ENCODE measurements around the gene MLLT3. TPM values are rescaled to one million over a fixed set of nuclear protein-coding genes. Genes with fewer than 3 reads are reported as not detected.
A peak's percentile ranks its signal among the peaks of the same experiment; 100 is the strongest.

The MLLT3 gene
- total and polyA plus RNA-seq, 8 donors: 6.5 to 48.7 (median 24.4) TPM

DNA sequence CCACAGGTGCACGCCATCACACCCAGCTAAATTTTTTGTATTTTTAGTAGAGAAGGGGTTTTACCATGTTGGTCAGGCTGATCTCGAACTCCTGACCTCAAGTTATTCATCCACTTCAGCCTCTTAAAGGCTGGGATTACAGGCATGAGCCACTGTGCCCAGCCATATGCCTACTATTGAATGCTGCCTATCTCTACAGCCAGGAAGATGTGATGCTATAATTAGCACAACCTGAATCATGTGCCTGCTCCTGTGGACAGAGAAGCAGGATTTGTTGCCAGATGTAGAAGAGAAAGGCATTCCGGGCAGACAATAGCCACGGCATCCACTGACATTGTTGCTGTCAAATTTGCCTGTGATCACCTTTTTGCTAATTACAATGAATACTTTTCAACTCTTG lies 24.4 kb upstream of the MLLT3 start:
- DNase-seq: no peak
- intact Hi-C loops (cut with DNase I; ENCODE audit: low total_unique reads): no loop called here
- no peaks in the 10 kb centered on the region for H3K36me3 ChIP-seq
- no peaks in the 10 kb centered on the region for H3K9me3 ChIP-seq
- H3K4me3 ChIP-seq: no peak overlapping the region
- H3K4me1 ChIP-seq: peaks cover 0 to 6% (median 0%) of the 10 kb centered on the region in 4 donors
- 81 to 90% (median 88%) methylated on average over 4 of the region's 4 CpGs for WGBS, 5 donors
- no peak for TF ChIP-seq POLR2AphosphoS5 (IDR thresholded peaks at IDR 0.05)
- TF ChIP-seq, protein P1, sequence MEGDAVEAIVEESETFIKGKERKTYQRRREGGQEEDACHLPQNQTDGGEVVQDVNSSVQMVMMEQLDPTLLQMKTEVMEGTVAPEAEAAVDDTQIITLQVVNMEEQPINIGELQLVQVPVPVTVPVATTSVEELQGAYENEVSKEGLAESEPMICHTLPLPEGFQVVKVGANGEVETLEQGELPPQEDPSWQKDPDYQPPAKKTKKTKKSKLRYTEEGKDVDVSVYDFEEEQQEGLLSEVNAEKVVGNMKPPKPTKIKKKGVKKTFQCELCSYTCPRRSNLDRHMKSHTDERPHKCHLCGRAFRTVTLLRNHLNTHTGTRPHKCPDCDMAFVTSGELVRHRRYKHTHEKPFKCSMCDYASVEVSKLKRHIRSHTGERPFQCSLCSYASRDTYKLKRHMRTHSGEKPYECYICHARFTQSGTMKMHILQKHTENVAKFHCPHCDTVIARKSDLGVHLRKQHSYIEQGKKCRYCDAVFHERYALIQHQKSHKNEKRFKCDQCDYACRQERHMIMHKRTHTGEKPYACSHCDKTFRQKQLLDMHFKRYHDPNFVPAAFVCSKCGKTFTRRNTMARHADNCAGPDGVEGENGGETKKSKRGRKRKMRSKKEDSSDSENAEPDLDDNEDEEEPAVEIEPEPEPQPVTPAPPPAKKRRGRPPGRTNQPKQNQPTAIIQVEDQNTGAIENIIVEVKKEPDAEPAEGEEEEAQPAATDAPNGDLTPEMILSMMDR (IDR thresholded peaks at IDR 0.05): no peak
- no peak for TF ChIP-seq EP300 (IDR thresholded peaks at IDR 0.05)
- TF ChIP-seq POLR2A (IDR thresholded peaks at IDR 0.05): no peak
- no peak overlapping the region for H3K27ac ChIP-seq
- H3K27me3 ChIP-seq: no peaks in the 10 kb centered on the region

DNA sequence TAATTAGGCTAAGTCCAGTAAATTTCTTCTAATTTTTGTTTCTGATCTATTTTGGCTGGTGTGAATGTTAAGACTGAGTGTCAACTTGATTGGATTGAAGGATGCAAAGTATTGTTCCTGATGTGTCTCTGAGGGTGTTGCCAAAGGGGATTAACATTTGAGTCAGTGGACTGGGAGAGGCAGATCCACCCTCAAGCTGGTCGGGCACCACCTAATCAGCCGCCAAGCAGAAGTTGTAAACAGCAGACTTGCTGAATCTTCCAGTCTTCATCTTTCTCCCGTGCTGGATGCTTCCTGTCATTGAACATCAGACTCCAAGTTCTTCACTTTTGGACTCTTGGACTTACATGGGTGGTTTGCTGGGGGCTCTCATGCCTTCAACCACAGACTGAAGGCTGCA lies 21.4 kb upstream of the MLLT3 start:
- H3K4me1 ChIP-seq: no peaks in the 10 kb centered on the region
- 72 to 90% (median 79%) methylated on average over 3 of the region's 3 CpGs for WGBS, 5 donors
- H3K4me3 ChIP-seq: no peak overlapping the region
- H3K9me3 ChIP-seq: no peaks in the 10 kb centered on the region
- no peak for DNase-seq
- no peak overlapping the region for H3K27ac ChIP-seq
- intact Hi-C loops (cut with DNase I; ENCODE audit: low total_unique reads): no loop called here
- no peaks in the 10 kb centered on the region for H3K27me3 ChIP-seq
- no peaks in the 10 kb centered on the region for H3K36me3 ChIP-seq
- TF ChIP-seq POLR2A (IDR thresholded peaks at IDR 0.05): no peak
- TF ChIP-seq, protein P1 (IDR thresholded peaks at IDR 0.05): no peak
- no peak for TF ChIP-seq POLR2AphosphoS5 (IDR thresholded peaks at IDR 0.05)
- TF ChIP-seq EP300 (IDR thresholded peaks at IDR 0.05): no peak

DNA sequence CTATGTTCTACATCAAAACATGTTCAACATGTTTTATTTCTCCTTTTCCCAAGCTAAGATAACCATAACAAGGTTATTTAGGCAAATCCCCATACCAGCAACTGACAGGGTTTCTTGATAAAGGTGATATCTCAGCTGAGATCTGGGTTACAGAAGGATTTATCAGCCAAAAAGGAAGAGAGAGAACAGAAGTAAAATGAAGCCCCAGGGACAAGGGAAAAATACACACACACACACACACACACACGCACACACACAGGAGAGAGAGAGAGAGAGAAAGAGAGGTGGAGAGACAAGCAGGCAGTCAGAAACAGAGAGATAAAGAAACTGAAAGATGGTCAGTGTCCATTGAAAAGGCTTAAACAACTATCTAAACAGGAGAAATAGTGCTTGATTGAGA lies 19.7 kb upstream of the MLLT3 start:
- intact Hi-C loops (cut with DNase I; ENCODE audit: low total_unique reads): no loop called here
- no peaks in the 10 kb centered on the region for H3K27me3 ChIP-seq
- H3K36me3 ChIP-seq: no peaks in the 10 kb centered on the region
- no peak for DNase-seq
- no peaks in the 10 kb centered on the region for H3K9me3 ChIP-seq
- no peak overlapping the region for H3K4me3 ChIP-seq
- no peaks in the 10 kb centered on the region for H3K4me1 ChIP-seq
- WGBS, 5 donors: 61 to 100% (median 79%) methylated on average over 1 of the region's 1 CpG
- H3K27ac ChIP-seq: no peak overlapping the region
- TF ChIP-seq, protein P1 (IDR thresholded peaks at IDR 0.05): no peak
- no peak for TF ChIP-seq POLR2AphosphoS5 (IDR thresholded peaks at IDR 0.05)
- TF ChIP-seq EP300 (IDR thresholded peaks at IDR 0.05): no peak
- no peak for TF ChIP-seq POLR2A (IDR thresholded peaks at IDR 0.05)

DNA sequence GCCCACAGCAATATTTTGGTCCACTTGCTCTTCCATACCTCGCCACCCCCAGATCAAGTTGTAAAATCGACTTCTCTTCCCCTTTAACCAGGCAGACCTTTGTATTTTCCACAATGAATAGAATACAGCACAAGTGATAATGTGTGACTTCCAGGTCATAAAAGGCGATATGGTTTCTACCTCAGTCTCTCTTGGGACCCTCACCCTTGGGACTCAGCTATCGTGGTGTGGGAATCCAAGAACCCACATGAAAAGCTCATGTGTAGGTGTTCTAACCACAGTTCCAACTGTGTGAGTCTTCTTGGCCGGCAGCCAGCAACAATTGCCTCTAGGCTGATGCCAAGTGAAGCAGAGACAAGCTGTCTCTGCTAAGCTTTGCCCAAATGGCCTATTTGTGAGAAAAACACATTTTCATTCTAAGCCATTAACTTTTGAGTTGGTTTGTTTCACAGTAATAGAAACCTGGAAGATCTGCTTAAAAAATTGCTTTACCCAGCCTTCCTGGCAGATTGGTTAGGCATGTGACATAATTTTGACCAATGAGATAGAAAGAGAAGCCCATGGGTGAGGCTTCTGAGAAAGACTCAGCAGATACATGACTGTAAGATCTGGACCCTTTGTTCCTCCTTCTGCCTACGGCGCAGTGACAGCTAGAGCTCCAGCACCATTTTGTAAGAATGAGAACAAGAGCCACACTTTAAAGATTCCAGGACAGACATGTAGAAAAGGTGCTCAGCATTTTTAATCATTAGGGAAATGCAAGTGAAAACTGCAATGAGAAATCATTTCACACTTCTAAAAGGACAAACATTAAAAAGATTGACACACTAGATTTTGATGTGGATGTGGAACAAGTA lies 18.3 kb upstream of the MLLT3 start:
- peak; percentile 62 to 68 for DNase-seq
- H3K27ac ChIP-seq: no peak overlapping the region
- H3K4me3 ChIP-seq: no peak overlapping the region
- H3K4me1 ChIP-seq: no peaks in the 10 kb centered on the region
- H3K9me3 ChIP-seq: no peaks in the 10 kb centered on the region
- H3K36me3 ChIP-seq: no peaks in the 10 kb centered on the region
- 65 to 76% (median 73%) methylated on average over 7 of the region's 7 CpGs for WGBS, 5 donors
- TF ChIP-seq, protein P1 (IDR thresholded peaks at IDR 0.05): no peak
- TF ChIP-seq POLR2AphosphoS5 (IDR thresholded peaks at IDR 0.05) (no peak), EP300 (IDR thresholded peaks at IDR 0.05) (no peak), POLR2A (IDR thresholded peaks at IDR 0.05) (no peak)
- no peaks in the 10 kb centered on the region for H3K27me3 ChIP-seq
- intact Hi-C loops (cut with DNase I; ENCODE audit: low total_unique reads): no loop called here
